Measurements from ENCODE around the gene ALDH3A1. TPM values are rescaled to one million over a fixed set of nuclear protein-coding genes. Genes with fewer than 3 reads are reported as not detected.
A peak's percentile ranks its signal among the peaks of the same experiment; 100 is the strongest.

Gene ALDH3A1
- total and polyA plus RNA-seq, 2 of the 4 experiments (the other 2 are of a cell fraction): not detected

- no peak overlapping the region for H2BK15ac ChIP-seq (ENCODE audit: low read depth, low read length)
- no peaks in the 10 kb centered on the region for H3K79me1 ChIP-seq (ENCODE audit: low read depth in 1 of 2, low read length in 2 of 2)
- no peaks in the 10 kb centered on the region for H3K9me1 ChIP-seq (ENCODE audit: insufficient read depth, low read length)
- H4K20me1 ChIP-seq (ENCODE audit: insufficient read depth, low read length): no peaks in the 10 kb centered on the region
- H3K18ac ChIP-seq (ENCODE audit: low read depth, low read length): no peak overlapping the region
- H3K36me3 ChIP-seq (ENCODE audit: control insufficient read depth, insufficient read depth, low read length): no peaks in the 10 kb centered on the region
- ChIA-PET POLR2A (ENCODE audit: unreplicated experiment) (no interaction called here), CTCF (interaction anchor here (1.0 kb wide), 1 partner anchor 247 kb away, joined by 3 read pairs; no protein-coding TSS in a partner anchor)
- no peaks in the 10 kb centered on the region for H3K4me1 ChIP-seq (ENCODE audit: control insufficient read depth, insufficient read depth, low read length)
- no peak overlapping the region for H2BK5ac ChIP-seq (ENCODE audit: low read depth, low read length, poor library complexity, severe bottlenecking)
- no peak for DNase-seq
- H3K4ac ChIP-seq (ENCODE audit: low read depth, low read length): no peak overlapping the region
- H4K91ac ChIP-seq (ENCODE audit: insufficient read depth, low read depth, low read length): no peak overlapping the region
- H4K8ac ChIP-seq (ENCODE audit: low read depth in 2 of 2, low read length in 2 of 2): no peak overlapping the region
- BruUV-seq (replicated peaks): no TSS peak
- no peak overlapping the region for H3K4me2 ChIP-seq (ENCODE audit: low read depth, low read length)
- H3K56ac ChIP-seq (ENCODE audit: extremely low read depth, insufficient read depth, low read length): no peak overlapping the region
- H3K9ac ChIP-seq (ENCODE audit: low read depth, low read length): no peak overlapping the region
- H2AFZ ChIP-seq (replicated peaks; ENCODE audit: low read length, poor library complexity): peak overlapping the region; percentile 13
- in situ Hi-C loops (cut with MboI; ENCODE audit: low sequenced_read_pairs) (loop anchor here (5.0 kb wide), 2 partner anchors 238 to 398 kb away; partner anchors contain the start of gene B9D1), intact Hi-C loops (cut with micrococcal nuclease) (loop anchor here (5.0 kb wide), 1 partner anchor 383 kb away; the partner anchor contains the start of gene MAPK7), dilution Hi-C loops (cut with HindIII; ENCODE audit: low sequenced_read_pairs, unreplicated experiment) (no loop called here)
- no peak overlapping the region for H3K27ac ChIP-seq (ENCODE audit: insufficient read depth, low read length)
- H2BK120ac ChIP-seq (ENCODE audit: low read depth, low read length): no peak overlapping the region
- no peak overlapping the region for H2AK9ac ChIP-seq (replicated peaks; ENCODE audit: low read depth, low read length, poor library complexity)
- no peak overlapping the region for H3K4me3 ChIP-seq (ENCODE audit: insufficient read depth, low read depth, low read length)
- no peak overlapping the region for H2BK20ac ChIP-seq (ENCODE audit: low read depth, low read length)
- no peak overlapping the region for H2AK5ac ChIP-seq (ENCODE audit: low read depth, low read length)
- 94% methylated on average over 3 of the region's 24 CpGs; no CpG with 5 or more reads in 1 of the 2 experiments for WGBS, 2 experiments (ENCODE audit: extremely low coverage in 2 of 2, insufficient read length in 1 of 2)
- H4K5ac ChIP-seq (ENCODE audit: low read depth, low read length): no peak overlapping the region
- H3K9me3 ChIP-seq (ENCODE audit: control insufficient read depth, insufficient read depth, low read length): 0 out of 2 replicates have a peak, but pooled peaks cover 2% of the 10 kb centered on the region
- no peak overlapping the region for H3K23ac ChIP-seq (ENCODE audit: low read depth, low read length)
- peaks cover 52% of the 10 kb centered on the region for H3K27me3 ChIP-seq (ENCODE audit: control insufficient read depth, insufficient read depth, low read length)
- no peak for ATAC-seq (ENCODE audit: low read depth)
- no peak overlapping the region for H3K14ac ChIP-seq (replicated peaks; ENCODE audit: low read depth, low read length)
- TF ChIP-seq RFX5 (IDR thresholded peaks at IDR 0.05; ENCODE audit: low read depth, low read length): no peak
- TF ChIP-seq MXI1 (IDR thresholded peaks at IDR 0.05; ENCODE audit: borderline replicate concordance, low read depth, low read length): no peak
- TF ChIP-seq CEBPB (IDR thresholded peaks at IDR 0.05; ENCODE audit: low read depth, low read length): no peak
- TF ChIP-seq MAFK (IDR thresholded peaks at IDR 0.05; ENCODE audit: low read depth, low read length): no peak
- TF ChIP-seq SMC3 (IDR thresholded peaks at IDR 0.05; ENCODE audit: low read depth, low read length): no peak
- no peak for TF ChIP-seq POLR2A (IDR thresholded peaks at IDR 0.05; ENCODE audit: low read depth, low read length)
- TF ChIP-seq BHLHE40 (IDR thresholded peaks at IDR 0.05; ENCODE audit: low read depth, low read length): no peak
- TF ChIP-seq, protein P1, sequence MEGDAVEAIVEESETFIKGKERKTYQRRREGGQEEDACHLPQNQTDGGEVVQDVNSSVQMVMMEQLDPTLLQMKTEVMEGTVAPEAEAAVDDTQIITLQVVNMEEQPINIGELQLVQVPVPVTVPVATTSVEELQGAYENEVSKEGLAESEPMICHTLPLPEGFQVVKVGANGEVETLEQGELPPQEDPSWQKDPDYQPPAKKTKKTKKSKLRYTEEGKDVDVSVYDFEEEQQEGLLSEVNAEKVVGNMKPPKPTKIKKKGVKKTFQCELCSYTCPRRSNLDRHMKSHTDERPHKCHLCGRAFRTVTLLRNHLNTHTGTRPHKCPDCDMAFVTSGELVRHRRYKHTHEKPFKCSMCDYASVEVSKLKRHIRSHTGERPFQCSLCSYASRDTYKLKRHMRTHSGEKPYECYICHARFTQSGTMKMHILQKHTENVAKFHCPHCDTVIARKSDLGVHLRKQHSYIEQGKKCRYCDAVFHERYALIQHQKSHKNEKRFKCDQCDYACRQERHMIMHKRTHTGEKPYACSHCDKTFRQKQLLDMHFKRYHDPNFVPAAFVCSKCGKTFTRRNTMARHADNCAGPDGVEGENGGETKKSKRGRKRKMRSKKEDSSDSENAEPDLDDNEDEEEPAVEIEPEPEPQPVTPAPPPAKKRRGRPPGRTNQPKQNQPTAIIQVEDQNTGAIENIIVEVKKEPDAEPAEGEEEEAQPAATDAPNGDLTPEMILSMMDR (conservative IDR thresholded peaks at IDR 0.05; ENCODE audit: low read depth, low read length): no peak
- no peak for TF ChIP-seq NFE2L2 (IDR thresholded peaks at IDR 0.05; ENCODE audit: low read depth, low read length)
- no peak for TF ChIP-seq MAZ (IDR thresholded peaks at IDR 0.05; ENCODE audit: borderline replicate concordance, low read depth, low read length)
- no peak for TF ChIP-seq RAD21 (IDR thresholded peaks at IDR 0.05; ENCODE audit: low read length)
- no peak for TF ChIP-seq ELK1 (IDR thresholded peaks at IDR 0.05; ENCODE audit: borderline replicate concordance, low read depth, low read length)
- TF ChIP-seq CHD1 (IDR thresholded peaks at IDR 0.05; ENCODE audit: low read depth, low read length): no peak
- TF ChIP-seq RCOR1 (IDR thresholded peaks at IDR 0.05; ENCODE audit: insufficient replicate concordance, low read length): no peak
Observed at GRCh38 chr17:19759568-19760549, 11.8 kb upstream of the ALDH3A1 start.
